Mesothelial cell of epicardium (in vitro differentiated cells): ENCODE data around the gene EXOSC7. TPM values are rescaled to one million over a fixed set of nuclear protein-coding genes. Genes with fewer than 3 reads are reported as not detected.

Experiments used
- DNase-seq, 2 experiments: peaks; one replicate each; pipeline ENCODE4 v3.0.0; 2021; ENCODE audit warnings: low spot score in 2 of 2; ENCODE audit not compliant: unreplicated experiment in 2 of 2
- H3K27ac Mint-ChIP-seq: 2 replicates; pipeline ENCODE4 v1.8.0; 2021; ENCODE audit warnings: mixed read lengths
- H3K27me3 Mint-ChIP-seq: 2 replicates; pipeline ENCODE4 v1.8.0; 2021; ENCODE audit warnings: low read depth, mixed read lengths
- H3K36me3 Mint-ChIP-seq: 2 replicates; pipeline ENCODE4 v1.8.0; 2021; ENCODE audit warnings: mixed read lengths
- H3K4me1 Mint-ChIP-seq: 2 replicates; pipeline ENCODE4 v1.8.0; 2021; ENCODE audit warnings: mixed read lengths
- H3K4me3 Mint-ChIP-seq: 2 replicates; pipeline ENCODE4 v1.8.0; 2021; ENCODE audit warnings: mild to moderate bottlenecking, moderate library complexity, mixed read lengths
- H3K9me3 Mint-ChIP-seq: 2 replicates; pipeline ENCODE4 v1.8.0; 2021; ENCODE audit warnings: mixed read lengths
- total RNA-seq: library from RNA; stranded (reverse); gene quantifications from 3 replicates; pipeline ENCODE4 v1.2.1, GENCODE V29; 2021
- TF ChIP-seq, protein P1 (sequence below): fragments of 200-600 bp; sonication (generic); IDR thresholded peaks from one replicate; pipeline ENCODE4 v1.5.0; 2021; ENCODE audit warnings: antibody characterized with exemption; ENCODE audit not compliant: unreplicated experiment

EXOSC7 gene
- total RNA-seq, 1 donor from 2014 or later: 53.6 TPM

DNA sequence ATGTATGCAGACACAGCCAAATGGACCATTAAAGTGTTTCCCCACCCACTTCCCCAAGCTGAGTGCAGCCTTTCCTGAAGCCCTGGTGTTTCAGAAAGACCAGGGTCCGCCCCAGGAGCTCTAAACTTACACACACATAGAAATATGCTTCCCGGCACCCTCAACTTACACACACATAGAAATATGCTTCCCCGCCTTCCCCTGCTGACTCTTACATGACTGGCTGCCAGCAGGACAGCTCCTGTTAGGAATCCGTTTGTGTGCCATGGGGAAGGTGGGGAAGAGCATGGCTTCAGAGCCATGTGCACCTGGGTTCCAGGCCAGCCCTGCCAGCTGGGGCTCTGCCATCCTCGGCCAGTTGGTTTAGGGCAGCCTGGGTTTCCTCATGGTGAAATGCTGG is 53.6 kb downstream of the EXOSC7 start:
- no peaks in the 10 kb centered on the region for H3K9me3 Mint-ChIP-seq

DNA sequence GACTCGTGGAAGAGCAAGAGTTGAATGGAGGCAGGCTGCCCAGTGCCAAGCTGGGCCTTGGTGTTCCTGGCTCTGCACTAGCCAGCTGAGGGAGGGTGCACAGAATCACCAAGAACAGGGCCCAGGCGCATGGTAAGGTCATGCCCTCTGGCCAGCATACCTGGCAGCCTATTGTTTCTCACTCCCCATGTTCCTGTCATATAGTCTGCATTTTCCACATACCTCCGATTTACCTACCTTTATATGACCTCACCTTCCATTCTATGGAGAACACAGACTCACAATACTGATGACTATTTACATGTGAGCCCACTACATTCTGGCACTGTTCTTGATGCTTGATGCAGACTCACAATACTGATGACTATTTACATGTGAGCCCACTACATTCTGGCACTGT is 55.5 kb downstream of the EXOSC7 start:
- TF ChIP-seq, protein P1, sequence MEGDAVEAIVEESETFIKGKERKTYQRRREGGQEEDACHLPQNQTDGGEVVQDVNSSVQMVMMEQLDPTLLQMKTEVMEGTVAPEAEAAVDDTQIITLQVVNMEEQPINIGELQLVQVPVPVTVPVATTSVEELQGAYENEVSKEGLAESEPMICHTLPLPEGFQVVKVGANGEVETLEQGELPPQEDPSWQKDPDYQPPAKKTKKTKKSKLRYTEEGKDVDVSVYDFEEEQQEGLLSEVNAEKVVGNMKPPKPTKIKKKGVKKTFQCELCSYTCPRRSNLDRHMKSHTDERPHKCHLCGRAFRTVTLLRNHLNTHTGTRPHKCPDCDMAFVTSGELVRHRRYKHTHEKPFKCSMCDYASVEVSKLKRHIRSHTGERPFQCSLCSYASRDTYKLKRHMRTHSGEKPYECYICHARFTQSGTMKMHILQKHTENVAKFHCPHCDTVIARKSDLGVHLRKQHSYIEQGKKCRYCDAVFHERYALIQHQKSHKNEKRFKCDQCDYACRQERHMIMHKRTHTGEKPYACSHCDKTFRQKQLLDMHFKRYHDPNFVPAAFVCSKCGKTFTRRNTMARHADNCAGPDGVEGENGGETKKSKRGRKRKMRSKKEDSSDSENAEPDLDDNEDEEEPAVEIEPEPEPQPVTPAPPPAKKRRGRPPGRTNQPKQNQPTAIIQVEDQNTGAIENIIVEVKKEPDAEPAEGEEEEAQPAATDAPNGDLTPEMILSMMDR: no peak
- no peak for DNase-seq
- H3K27me3 Mint-ChIP-seq: peaks cover 51% of the 10 kb centered on the region
- H3K4me1 Mint-ChIP-seq: peaks cover 10% of the 10 kb centered on the region
- no peaks in the 10 kb centered on the region for H3K9me3 Mint-ChIP-seq
- no peaks in the 10 kb centered on the region for H3K36me3 Mint-ChIP-seq
- no peak overlapping the region for H3K4me3 Mint-ChIP-seq
- no peak overlapping the region for H3K27ac Mint-ChIP-seq

More for the DNA sequence above, 53.6 kb downstream of the EXOSC7 start:
- H3K4me1 Mint-ChIP-seq: peaks cover 4% of the 10 kb centered on the region
- H3K27ac Mint-ChIP-seq: no peak overlapping the region
- TF ChIP-seq, protein P1: no peak
- H3K27me3 Mint-ChIP-seq: peaks cover 40% of the 10 kb centered on the region
- no peak for DNase-seq
- no peaks in the 10 kb centered on the region for H3K36me3 Mint-ChIP-seq
- no peak overlapping the region for H3K4me3 Mint-ChIP-seq

DNA sequence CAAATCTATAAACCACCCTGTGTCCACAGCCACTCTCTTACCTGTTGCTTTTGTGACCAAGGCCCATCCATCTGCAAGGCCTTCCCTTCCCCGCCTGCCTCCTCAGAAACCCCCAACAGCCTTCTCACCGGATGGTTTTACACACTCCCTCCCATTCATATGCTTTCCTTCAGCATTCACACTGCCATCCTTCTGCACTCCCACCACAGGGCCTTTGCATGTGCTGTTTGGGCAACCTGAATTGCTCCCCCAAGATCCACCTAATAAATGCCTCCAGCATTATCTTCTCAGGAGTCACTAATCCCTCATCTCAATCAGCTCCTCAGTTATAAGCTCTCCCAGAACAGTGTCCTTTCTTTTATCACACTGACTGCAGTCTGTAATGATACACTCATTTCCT is 56.1 kb downstream of the EXOSC7 start:
- Mint-ChIP-seq H3K4me1 (peaks cover 11% of the 10 kb centered on the region), H3K9me3 (no peaks in the 10 kb centered on the region), H3K27ac (no peak overlapping the region), H3K27me3 (peaks cover 55% of the 10 kb centered on the region), H3K4me3 (no peak overlapping the region), H3K36me3 (no peaks in the 10 kb centered on the region)
- no peak for DNase-seq
- TF ChIP-seq, protein P1: no peak

DNA sequence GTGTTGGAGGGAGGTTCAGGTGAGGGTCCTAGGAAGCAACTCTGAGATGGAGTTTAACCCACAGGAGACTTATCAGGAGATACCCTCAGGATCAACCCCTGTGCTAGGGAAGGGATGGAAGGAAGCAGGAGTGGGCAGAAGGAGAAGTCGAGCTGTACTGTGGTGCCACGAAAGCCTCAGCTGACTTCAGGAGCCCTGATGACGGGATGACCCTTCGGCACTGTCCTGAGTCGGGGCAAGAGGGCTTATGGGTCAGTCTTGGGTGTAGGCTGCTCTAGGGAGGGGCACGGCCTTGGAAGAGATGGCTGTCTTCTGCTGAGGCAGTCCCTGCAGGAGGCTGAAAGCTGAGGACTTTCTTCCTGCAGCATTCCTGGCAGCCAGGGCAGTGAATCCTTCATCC is 57.7 kb downstream of the EXOSC7 start:
- H3K9me3 Mint-ChIP-seq: no peaks in the 10 kb centered on the region
- TF ChIP-seq, protein P1: no peak
- H3K36me3 Mint-ChIP-seq: no peaks in the 10 kb centered on the region
- H3K27ac Mint-ChIP-seq: no peak overlapping the region
- H3K4me3 Mint-ChIP-seq: no peak overlapping the region
- no peak for DNase-seq
- peaks cover 11% of the 10 kb centered on the region for H3K4me1 Mint-ChIP-seq
- peaks cover 63% of the 10 kb centered on the region for H3K27me3 Mint-ChIP-seq

DNA sequence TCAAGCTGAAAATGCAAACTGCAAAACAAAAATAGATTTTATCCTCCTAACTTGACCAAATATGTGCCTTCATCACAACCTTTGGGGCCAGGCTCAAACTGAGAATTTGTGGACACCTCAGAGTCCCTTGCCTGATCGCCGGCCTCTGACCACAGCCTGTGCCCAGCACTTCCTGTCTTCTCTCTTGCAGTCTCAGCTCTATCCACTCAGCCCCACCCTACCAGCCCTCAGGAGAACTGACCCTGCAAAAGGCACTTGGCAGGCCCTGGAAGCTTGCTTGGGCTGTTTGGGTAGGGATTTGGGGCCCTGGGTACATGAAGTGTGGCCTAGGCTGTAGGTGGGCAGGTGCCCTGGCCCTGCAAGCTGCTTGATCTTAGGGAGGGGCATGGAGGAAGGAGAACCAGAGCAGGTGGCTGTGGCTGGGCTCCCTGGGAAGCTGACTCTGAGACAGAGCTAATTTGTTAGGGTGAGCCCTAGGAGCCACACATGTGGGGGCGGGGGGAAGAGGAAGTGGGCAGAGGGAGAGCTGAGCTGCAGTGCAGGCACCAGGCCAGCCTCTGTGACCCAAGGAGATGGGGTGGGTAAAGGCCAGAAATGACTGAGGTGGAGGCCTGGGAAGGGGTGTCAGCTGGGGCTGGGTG is 58.7 kb downstream of the EXOSC7 start:
- peaks cover 66% of the 10 kb centered on the region for H3K27me3 Mint-ChIP-seq
- no peak for DNase-seq
- H3K27ac Mint-ChIP-seq: no peak overlapping the region
- H3K4me1 Mint-ChIP-seq: peaks cover 11% of the 10 kb centered on the region
- TF ChIP-seq, protein P1: no peak
- no peaks in the 10 kb centered on the region for H3K36me3 Mint-ChIP-seq
- H3K9me3 Mint-ChIP-seq: no peaks in the 10 kb centered on the region
- H3K4me3 Mint-ChIP-seq: peak overlapping the region; percentile 22
